Inferior parietal cortex (tissue), 1 donor: ENCODE data around the gene CD80.
A peak's percentile ranks its signal among the peaks of the same experiment; 100 is the strongest.

Source experiments
- DNase-seq: peaks from one replicate; pipeline ENCODE4 v3.0.0-alpha.2; 2016; ENCODE audit errors: extremely low spot score

CD80 gene

DNA sequence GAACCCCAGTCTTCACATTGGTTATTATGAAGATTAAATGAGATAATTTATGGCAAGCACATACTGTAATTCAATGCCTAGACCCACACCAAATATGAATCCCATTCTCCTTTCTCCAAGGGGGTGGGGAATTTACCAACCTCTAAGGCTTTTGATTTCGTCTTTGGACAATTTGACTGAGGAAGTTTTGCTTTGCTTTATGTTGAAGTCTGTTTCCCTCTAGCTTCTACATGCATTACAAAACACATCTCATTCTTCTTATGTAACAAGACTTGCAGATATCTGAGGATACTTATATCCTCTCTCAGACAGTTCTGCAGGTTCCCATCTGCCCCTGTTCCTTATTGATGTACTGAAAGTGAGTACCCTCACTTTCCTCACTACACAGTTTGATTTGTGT, 12.2 kb downstream of the CD80 start:
- DNase-seq = no peak

DNA sequence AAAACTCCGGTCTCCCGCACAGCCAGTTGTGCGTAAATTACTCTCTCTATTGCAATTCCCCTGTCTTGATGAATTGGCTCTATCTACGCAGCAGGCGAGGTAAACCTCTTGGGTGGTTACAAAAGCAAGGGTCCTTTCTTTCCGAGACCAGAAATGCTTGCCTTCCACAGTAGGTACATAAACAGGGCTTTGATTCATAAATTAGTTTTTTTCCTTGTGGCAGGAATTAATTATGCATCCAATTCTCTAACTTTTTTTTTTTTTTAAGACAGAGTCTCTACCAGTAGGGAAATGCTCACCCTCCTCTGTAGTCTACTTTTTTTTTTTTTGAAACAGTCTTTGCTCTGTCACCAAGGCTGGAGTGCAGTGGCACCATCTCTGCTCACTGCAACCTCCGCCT, 16.3 kb downstream of the CD80 start:
- no peak for DNase-seq

DNA sequence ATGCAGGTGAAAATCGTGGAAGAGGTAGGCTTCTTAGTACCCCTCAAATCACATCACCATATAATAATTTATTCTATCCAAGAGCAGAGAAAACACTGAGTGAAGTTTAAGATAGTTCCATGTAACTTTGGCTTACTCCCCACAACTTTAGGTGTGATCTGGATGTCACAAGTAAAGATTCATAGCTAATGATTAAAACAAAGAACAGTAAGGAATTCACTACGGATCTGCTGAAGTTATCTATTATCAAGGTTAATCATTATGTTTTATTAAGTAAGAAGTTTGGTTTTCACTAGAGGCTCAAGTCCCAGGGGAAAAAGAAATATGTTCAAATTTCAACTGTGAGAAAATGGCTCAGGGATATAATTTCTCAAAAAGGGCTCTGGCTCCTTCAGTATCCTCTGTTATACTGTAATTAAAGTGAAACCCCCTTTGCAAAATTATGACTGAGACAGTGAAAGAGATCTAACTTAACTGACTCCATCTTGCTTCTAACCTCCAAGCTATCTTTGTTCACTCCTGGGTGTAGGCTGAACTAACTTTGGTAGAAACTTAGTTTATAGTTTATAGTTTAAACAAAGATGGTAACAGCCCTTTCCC, 17.1 kb downstream of the CD80 start:
- DNase-seq = no peak

DNA sequence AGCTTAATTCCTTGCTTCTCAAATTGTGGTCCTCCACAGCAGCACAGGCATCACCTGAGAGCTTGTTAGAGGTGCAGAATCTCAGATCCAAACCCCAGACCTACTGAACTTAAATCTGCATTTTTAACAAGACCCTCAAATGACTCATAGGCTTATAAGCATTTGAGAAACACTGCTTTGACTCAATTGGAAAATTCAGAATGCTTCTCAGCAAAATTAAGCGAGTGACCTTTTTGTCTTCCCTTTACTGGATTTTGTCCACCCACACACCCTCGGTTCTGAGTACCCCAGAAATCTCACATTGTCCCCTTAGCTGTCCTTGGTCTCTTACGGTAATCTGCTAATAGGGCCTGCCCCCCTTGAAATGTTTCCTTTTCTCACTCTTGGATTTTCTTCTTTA, 17.9 kb downstream of the CD80 start:
- no peak for DNase-seq

DNA sequence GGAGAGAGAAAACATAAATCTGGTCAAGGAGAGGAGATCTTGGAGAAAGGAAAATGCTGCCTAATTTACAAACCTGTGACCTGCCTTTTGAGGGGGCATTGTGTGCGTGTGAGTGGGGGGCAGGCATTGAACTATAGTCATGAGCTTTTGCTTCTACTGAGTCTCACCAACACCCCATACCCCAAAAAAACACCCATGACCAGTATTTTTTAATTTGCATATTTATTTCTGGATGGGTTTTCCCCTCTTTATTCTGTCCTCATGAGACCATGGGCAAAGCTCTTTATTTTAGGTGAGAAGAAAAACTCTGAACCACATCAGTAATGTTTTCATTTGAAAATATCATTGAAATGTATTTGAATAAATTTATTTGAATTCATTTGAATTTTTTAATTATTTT, 20.6 kb downstream of the CD80 start:
- no peak for DNase-seq

DNA sequence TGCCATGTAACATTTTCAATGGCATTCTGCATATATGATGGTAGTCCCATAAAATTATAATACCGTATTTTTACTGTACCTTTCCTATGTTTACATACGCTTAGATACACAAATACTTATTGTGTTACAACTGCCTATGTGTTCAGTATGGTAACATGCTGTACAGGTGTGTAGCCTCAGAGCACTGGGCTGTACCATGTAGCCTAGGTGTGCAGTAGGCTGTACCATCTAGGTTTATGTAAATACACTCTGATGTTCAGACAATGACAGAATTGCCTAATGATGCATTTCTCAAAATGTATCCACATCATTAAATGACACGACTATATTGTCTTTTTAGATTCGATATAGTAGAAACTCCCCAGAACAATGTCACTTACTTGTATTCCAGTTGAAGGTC, 22.7 kb downstream of the CD80 start:
- no peak for DNase-seq

DNA sequence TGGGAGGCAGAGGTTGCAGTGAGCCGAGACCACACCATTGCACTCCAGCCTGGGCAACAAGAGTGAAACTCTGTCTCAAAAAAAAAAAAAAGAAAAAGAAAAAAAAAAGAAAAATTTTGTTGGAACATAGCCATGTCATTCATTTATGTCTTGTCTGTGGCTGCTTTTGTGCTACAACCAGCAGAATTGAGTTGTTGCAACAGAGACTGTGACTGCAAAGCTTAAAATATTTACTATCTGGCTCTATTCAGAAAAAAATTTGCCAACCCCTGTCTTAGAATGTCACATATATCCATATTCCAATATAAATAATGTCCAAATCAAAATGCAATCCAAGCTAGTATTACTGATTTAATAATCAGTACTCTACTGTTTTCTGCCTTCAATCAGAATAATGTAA, 25.1 kb downstream of the CD80 start:
- no peak for DNase-seq

DNA sequence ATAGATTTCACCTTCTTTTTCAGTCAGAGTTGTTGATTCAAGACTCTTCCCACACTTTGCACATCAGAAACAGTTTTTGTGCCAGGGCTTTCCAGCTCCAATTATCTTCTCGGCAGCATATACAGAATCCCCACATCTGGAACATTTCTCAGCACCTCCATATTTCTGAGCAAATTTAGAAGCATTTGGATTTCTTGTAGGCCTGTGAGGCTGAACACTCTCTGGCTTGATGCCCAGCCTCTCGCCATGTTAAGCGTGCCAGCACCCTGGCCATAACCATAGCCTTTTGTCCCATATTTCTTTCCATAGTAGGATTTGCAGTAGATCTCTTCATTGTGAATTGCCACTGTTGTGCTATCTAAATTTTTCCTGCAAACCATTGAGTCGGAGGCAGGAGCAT, 28.3 kb downstream of the CD80 start:
- DNase-seq = no peak

DNA sequence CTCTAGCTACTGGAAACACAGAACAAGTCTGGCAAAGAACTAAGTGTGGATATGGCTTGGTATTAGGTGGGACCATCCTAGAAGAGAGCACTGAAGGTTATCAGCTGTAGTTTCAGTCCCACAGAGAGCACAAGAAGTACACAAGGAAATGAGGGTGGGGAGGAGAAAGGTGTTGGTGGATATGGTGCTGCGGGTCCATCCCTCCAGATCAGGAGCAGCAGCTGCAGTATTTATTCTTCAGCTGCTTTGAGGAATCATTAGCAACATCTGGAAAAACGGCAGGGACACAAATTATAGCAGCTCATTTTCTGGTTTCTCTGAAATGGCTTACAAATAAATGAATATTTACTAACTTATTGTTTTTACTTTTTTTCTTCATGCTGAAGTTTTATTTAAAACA, 29.0 kb downstream of the CD80 start:
- no peak for DNase-seq

DNA sequence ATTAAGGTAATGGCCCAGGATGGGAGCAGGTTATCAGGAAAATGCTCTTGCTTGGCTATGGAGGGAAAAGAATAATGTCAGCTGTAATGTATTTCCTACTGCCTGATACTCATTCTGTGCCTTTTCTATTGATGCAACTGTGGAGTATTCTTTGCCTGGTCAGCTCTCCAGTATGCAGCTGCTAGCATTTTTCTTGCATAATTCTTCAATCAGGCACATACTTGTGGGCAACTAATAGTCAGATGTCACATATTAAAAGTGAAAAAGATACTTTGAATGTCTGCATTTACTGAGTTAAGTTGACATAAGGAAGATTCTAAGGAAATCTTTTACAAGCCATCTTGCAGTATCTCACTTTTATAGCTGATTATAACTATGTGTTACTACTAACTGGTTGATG, 29.5 kb downstream of the CD80 start:
- no peak for DNase-seq

DNA sequence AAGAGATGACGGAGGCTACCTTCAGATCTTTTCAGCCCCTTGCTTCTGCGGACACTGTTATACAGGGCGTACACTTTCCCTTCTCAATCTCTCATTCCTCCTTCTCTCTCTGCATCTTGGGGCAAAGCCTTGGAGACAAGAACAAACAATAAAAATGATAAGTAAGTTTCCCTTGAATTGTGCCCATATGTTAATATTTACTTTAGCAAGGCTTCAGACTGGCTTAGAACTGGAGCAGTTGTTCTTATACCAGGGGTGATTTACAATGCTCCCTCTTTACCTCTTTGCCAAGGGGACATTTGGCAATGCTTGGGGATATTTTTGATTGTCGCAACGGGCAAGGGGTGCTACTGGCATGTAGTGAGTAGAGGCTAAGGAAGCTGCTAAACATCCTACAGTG, 31.7 kb downstream of the CD80 start:
- DNase-seq = no peak

DNA sequence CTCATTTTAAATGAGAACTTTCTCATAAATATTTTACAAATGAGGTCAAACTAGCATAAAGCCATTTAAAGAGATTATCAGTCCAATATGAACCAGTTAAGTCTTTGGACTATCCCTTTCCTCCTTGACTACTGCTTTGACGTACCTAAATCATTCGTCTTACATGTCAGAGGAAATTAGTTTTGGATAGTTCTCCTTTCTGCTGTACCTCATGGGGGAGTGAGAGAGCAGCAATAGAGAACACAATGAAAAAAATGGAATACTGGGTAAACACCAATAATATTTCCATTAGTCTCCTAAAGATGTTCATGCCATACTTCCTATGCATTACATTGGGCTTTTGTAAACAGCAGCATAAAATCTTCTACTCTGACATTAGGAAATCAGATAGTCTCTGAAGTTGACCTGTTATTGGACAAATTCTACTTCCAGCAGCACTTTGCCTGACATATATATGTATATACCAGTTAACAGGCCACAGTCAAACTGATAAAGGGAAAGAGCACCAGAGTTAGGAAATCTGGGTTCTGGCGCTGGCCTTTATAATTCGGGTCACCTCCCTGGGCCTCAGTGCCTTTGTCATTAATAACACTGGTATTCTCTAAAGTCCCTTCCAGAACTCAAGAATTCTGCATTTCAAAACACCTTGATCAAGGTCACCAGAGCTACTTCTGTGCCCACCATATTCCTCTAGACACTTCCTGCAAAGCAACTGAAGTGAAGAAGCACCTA, 34.3 kb downstream of the CD80 start:
- no peak for DNase-seq

DNA sequence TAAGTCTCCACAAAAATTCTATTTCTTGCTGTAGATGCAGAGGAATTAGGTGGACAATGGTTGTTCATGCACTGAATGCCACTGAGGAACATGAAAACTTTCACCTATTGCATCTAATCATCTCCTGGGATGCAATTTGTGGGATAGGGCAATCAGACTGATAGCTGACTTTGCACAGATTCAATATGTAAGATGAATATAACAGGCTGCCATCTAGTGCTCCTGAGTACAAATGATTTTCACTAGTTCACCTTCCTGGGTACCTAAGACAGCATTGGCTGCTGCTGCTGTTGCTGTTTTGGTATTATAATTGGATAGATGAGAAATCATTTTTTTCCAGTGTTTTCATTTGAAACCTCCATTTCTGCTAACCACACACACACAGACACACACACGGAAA, 41.4 kb downstream of the CD80 start:
- DNase-seq = no peak

DNA sequence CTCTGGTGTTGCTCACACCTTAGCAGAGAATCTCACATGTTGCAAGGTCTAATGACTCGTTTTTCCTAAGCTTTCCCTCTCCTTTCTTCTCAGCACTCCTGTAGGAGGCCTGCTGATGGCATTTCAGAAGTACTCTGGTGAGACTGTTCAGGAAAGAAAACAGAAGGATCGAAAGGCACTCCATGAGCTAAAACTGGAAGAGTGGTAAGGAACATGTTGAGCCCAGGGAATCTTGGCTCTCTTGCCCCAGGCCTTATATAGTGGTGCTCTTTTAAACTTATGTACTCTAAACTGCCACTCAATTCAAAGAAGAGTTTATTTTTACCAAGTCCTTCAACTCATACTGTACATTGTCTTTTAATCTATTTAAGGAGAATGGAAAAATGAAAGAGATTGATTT, 42.3 kb downstream of the CD80 start:
- DNase-seq = no peak

DNA sequence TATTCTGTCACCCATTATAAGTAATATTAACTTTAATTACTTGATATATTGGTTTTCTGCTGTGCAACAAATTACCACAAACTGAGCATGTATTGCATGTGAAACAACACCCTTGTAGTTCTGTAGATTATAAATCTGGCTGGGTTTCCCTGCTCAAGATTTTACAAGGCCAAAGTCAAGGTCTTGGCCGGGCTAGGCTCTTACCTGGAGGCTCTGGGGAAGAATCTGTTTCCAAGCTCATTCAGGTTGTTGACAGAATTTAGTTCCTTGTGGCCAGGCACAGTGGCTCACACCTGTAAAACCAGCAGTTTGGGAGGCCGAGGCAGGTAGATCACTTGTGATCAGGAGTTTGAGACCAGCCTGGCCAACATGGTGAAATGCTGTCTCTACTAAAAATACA, 44.8 kb downstream of the CD80 start:
- DNase-seq = no peak

DNA sequence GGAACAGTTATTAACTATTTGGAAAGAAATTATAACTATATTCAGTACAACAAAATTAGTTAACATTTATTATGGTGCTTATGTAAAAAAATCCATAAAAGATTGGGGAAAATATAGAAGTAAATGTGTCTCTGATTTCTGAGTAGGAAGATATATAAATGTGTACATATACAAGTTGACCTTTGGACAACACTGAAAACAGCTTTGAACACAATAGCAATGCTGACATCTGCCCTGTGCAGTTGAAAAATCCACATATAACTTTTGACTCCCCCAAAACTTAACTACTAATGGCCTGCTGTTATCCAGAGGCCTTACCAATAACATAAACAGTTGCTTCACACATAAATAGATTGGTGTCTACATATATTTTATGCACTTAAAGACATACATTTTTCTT, 48.7 kb downstream of the CD80 start:
- no peak for DNase-seq

DNA sequence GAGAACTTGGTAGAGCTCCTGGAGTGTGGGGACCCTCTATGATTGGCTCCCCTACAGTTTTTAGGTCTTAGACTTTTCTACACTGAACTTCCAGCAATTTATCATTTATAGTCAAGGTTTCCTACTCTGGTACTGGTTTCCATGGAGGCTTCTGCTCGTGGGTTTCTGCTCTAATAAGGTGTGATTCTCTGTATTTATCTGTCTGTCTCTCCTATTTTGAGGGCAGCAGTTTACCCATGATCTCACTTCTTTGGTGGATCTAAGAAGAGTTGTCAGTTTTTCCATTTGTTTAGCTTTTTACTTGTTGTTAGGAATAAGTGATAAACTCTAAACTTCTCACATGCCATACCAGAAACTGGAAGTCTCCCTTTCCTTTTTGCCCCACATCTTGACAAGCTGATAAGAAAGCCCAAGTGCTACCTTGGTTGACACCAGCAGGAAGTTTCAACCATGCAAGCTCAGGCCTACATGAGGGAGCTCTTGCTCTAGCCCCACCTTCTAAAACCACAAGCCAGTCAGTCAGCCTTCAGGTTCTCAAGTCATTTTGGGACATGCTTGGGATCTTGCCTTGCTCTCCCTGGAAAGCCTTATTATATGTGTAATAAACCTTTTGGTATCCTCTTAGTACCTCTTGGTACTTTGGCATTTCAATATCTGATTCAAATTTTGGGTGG, 51.1 kb downstream of the CD80 start:
- DNase-seq = no peak

DNA sequence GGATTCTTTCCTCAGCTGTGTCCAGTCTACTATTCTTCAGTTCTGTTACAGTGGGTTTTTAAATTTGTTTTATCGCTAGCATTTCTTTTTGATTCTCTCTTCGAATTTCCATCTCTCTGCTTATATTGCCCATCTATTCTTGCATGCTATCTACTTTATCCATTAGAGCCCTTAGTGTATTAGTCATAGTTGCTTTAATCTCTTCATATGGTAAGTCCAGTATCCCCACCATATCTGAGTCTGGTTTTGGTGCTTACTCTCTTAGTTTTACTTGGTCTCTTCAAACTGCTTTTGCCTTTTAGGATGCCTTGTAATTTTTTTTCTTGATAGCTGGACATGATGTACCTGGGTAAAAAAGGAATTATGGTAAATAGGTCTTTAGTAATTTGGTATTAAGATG, 52.0 kb downstream of the CD80 start:
- DNase-seq = no peak

DNA sequence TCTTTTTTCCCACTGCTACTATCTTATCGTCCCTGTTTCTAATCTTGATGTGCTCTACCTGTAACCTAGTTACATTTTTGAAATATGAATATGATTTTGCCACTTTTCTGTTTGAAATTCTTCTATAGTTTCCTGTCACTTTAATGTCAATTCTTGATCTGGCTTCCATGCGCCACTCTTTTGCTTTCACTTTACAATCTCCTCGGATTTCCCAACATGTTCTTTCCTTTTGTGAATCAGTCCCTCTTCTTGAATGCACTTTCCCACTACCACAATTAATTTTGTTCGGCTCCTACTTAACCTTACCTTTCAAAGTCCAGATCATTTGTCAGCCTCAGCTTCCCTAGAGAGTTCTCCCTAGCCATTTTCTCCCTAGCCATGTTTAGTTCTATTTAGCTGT, 52.8 kb downstream of the CD80 start:
- no peak for DNase-seq

DNA sequence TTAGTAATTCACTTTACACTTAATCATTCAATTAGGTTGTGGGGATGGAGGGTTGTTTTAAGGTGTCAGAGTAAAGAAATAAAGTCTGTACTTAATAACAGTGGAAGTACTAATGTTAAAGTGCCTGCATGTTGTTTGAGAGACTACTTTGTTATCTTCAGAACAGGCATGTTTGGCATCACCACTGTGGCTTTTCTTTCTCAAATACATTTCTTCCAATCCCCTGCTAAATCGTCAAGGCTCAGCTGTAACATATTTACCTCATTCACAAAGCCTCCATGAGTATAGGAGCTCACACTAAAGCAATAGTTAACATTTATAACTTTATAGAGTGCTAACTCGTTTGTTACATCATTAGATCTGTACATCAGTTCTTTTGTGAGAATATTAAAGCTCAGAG, 58.5 kb downstream of the CD80 start:
- DNase-seq = no peak

DNA sequence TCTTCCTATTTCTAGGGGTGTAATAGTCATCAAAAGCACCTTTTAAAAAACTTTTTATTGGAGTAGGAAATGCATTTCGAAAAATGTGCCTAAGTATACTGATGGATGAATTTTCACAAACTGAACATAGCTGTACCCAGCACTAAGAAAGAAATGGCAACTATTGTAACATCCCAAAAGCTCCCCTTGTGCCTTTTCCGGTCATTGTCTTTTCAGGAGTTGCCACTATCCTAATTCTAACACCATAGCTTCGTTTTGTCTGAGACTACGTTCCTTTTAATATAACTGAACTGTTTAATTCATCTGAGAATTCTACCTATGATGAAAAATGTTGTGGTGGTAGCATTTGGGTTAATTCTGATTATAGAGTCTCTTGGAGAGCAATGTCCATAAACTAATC, 59.1 kb downstream of the CD80 start:
- no peak for DNase-seq

DNA sequence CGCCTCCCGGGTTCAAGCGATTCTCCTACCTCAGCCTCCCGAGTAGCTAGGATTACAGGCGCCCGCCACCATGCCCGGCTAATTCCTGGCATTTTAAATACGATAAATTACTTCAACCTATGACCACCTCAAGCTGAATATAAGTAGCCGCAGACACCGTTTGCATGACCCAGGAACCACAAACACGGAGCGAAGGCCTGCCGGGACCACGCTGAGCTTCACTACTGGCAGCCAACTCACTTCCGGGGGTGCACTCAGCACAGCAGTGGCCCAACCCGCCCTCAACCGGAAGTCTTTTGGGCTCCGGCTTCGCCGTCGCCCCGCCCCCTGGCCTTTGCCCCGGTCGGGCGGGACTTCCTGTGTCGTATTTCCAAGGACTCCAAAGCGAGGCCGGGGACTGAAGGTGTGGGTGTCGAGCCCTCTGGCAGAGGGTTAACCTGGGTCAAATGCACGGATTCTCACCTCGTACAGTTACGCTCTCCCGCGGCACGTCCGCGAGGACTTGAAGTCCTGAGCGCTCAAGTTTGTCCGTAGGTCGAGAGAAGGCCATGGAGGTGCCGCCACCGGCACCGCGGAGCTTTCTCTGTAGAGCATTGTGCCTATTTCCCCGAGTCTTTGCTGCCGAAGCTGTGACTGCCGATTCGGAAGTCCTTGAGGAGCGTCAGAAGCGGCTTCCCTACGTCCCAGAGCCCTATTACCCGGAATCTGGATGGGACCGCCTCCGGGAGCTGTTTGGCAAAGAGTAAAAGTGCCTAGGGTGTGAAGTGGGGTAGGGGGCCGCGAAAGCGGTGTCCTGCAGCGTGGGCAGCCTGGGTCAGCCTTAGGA, 61.0 kb downstream of the CD80 start, which contains the start of gene TIMMDC1:
TSS of gene TIMMDC1 (plus strand) at position 362 of the 826 bp plus-strand sequence. CDS start at position 549, 187 bp downstream.
- peak; percentile 97 for DNase-seq
